Liver (tissue), 3 donors: ENCODE measurements around the gene OR52I1.

Experiments used
- ATF3 ChIP-seq: IDR thresholded peaks from 2 replicates; pipeline ENCODE4 v1.6.1; 2016; ENCODE audit warnings: antibody characterized with exemption
- CTCF ChIP-seq: fragments of 150-350 bp; IDR thresholded peaks from 2 replicates; pipeline ENCODE4 v1.5.1; 2017; ENCODE audit warnings: improper control_type of control experiment, low read depth, low read length; ENCODE audit not compliant: missing input control
- EGR1 ChIP-seq, 2 donors: IDR thresholded peaks; 2 replicates each; pipeline ENCODE4 v1.6.1; 2016 to 2018; ENCODE audit warnings: antibody characterized with exemption in 2 of 2, low read depth in 2 of 2
- MAX ChIP-seq: IDR thresholded peaks from 2 replicates; pipeline ENCODE4 v1.6.1; 2016; ENCODE audit warnings: antibody characterized with exemption
- RAD21 ChIP-seq, 2 donors: IDR thresholded peaks; 2 replicates each; pipeline ENCODE4 v1.6.1; 2016; ENCODE audit warnings: antibody characterized with exemption in 2 of 2, mild to moderate bottlenecking in 2 of 2
- REST ChIP-seq: IDR thresholded peaks from 2 replicates; pipeline ENCODE4 v1.6.1; 2016; ENCODE audit warnings: antibody characterized with exemption, mild to moderate bottlenecking
- TAF1 ChIP-seq: conservative IDR thresholded peaks from 2 replicates; pipeline ENCODE4 v1.6.1; 2016; ENCODE audit warnings: antibody characterized with exemption, mild to moderate bottlenecking
- YY1 ChIP-seq: IDR thresholded peaks from 2 replicates; pipeline ENCODE4 v1.6.1; 2016; ENCODE audit warnings: antibody characterized with exemption, mild to moderate bottlenecking
- donor health status: healthy.
- donor health status: healthy.

GRCh38 chr11:4544891-4545290 lies 48.9 kb upstream of the OR52I1 start, which contains the start of gene OR52M1:
- TF ChIP-seq TAF1 (no peak), CTCF (no peak), YY1 (no peak), RAD21 (IDR thresholded peaks at IDR 0.05) (no peak), ATF3 (no peak), MAX (no peak), EGR1 (IDR thresholded peaks at IDR 0.05; ENCODE audit: low read depth in 2 of 2) (no peak), REST (no peak)
